HepG2 (cell line): ENCODE results near the gene OPRL1. TPM values are rescaled to one million over a fixed set of nuclear protein-coding genes. Genes with fewer than 3 reads are reported as not detected.

Experiments used
- AKAP8 ChIP-seq: sonication (generic); formaldehyde crosslinking; IDR thresholded peaks from 2 replicates; pipeline ENCODE4 v1.5.1; 2020; ENCODE audit warnings: mild to moderate bottlenecking, missing genetic modification reagents
- ATF7 ChIP-seq, 2 experiments: fragments of 450-650 bp in 1 of 2; sonication (generic) in 1 of 2; formaldehyde crosslinking in 1 of 2; IDR thresholded peaks; 2 replicates each; pipeline versions ENCODE4 v1.4.0 to v1.6.1; 2016 to 2020; ENCODE audit warnings: antibody characterized with exemption in 1 of 2, mild to moderate bottlenecking in 1 of 2, missing genetic modification reagents in 1 of 2
- BHLHE40 ChIP-seq: IDR thresholded peaks from 2 replicates; pipeline ENCODE4 v1.6.1; 2011; ENCODE audit warnings: low read length, improper control_type of control experiment
- CCAR2 ChIP-seq: fragments of 200-400 bp; formaldehyde crosslinking; optimal IDR thresholded peaks from 2 replicates; pipeline ENCODE3; 2018; ENCODE audit warnings: low read depth, mild to moderate bottlenecking, low read length, moderate library complexity
- CSRNP1 ChIP-seq: sonication (generic); formaldehyde crosslinking; IDR thresholded peaks from 2 replicates; pipeline ENCODE4 v1.8.1; 2023; ENCODE audit warnings: mild to moderate bottlenecking, missing genetic modification reagents
- DR1 ChIP-seq: sonication (generic); formaldehyde crosslinking; IDR thresholded peaks from 2 replicates; pipeline ENCODE4 v1.8.0; 2021; ENCODE audit warnings: mild to moderate bottlenecking, missing genetic modification reagents, inconsistent platforms
- HNF4A ChIP-seq: sonication (generic); formaldehyde crosslinking; IDR thresholded peaks from 2 replicates; pipeline ENCODE4 v1.4.0; 2020; ENCODE audit warnings: missing genetic modification reagents
- HNRNPK ChIP-seq: fragments of 200-400 bp; formaldehyde crosslinking; IDR thresholded peaks from 2 replicates; pipeline ENCODE4 v1.6.1; 2018; ENCODE audit warnings: low read length, low read depth, moderate library complexity, mild to moderate bottlenecking; ENCODE audit not compliant: poor library complexity, severe bottlenecking
- SRSF1 ChIP-seq: fragments of 200-400 bp; formaldehyde crosslinking; optimal IDR thresholded peaks from 2 replicates; pipeline ENCODE3; 2017; ENCODE audit warnings: mild to moderate bottlenecking, low read depth, low read length, moderate library complexity
- ZBTB38 ChIP-seq: sonication (generic); formaldehyde crosslinking; IDR thresholded peaks from 2 replicates; pipeline ENCODE4 v1.5.1; 2020; ENCODE audit warnings: mild to moderate bottlenecking, missing genetic modification reagents
- ZNF343 ChIP-seq: sonication (generic); formaldehyde crosslinking; IDR thresholded peaks from 2 replicates; pipeline ENCODE4 v1.4.0; 2020; ENCODE audit warnings: mild to moderate bottlenecking, missing genetic modification reagents
- ZNF460 ChIP-seq: sonication (generic); formaldehyde crosslinking; IDR thresholded peaks from 2 replicates; pipeline ENCODE4 v1.5.1; 2020; ENCODE audit warnings: missing genetic modification reagents, mild to moderate bottlenecking, borderline replicate concordance
- ZNF543 ChIP-seq: sonication (generic); formaldehyde crosslinking; IDR thresholded peaks from 2 replicates; pipeline ENCODE4 v1.4.0; 2020; ENCODE audit warnings: mild to moderate bottlenecking, missing genetic modification reagents
- ZNF556 ChIP-seq: sonication (generic); formaldehyde crosslinking; IDR thresholded peaks from 2 replicates; pipeline ENCODE4 v1.4.0; 2020; ENCODE audit warnings: mild to moderate bottlenecking, missing genetic modification reagents, borderline replicate concordance
- ZNF792 ChIP-seq: IDR thresholded peaks from 2 replicates; pipeline ENCODE4 v1.6.1; 2016
- polyA plus RNA-seq, 8 experiments: library from polyadenylated mRNA; depleted of rRNA in 3 of 8; stranded (reverse) in 7 of 8; unstranded in 1 of 8; fragments of >200 nt; fragmentation: Illumina TruSeq in 4 of 8; extraction: Trizol in 4 of 8; gene quantifications; 2 replicates each; pipeline versions ENCODE4 v1.2.1 to v1.2.3, GENCODE V29; 2011 to 2016; ENCODE audit warnings: low read depth in 4 of 8, missing spikeins in 1 of 8, mixed read lengths in 1 of 8; ENCODE audit not compliant: insufficient read depth in 1 of 8
- total RNA-seq, 5 experiments: library from RNA; depleted of rRNA; stranded (reverse); fragments of >200 nt; fragmentation: Illumina TruSeq; extraction: Trizol; gene quantifications; 2 replicates each; pipeline ENCODE4 v1.2.3, GENCODE V29; 2016; ENCODE audit warnings: low read depth in 1 of 5
- TF ChIP-seq, protein P1 (sequence below): sonication (generic); formaldehyde crosslinking; IDR thresholded peaks from 2 replicates; pipeline ENCODE4 v1.4.0; 2020; ENCODE audit warnings: mild to moderate bottlenecking, missing genetic modification reagents, borderline replicate concordance
- TF ChIP-seq, protein P2 (sequence below): sonication (generic); formaldehyde crosslinking; IDR thresholded peaks from 2 replicates; pipeline ENCODE4 v1.4.0; 2020; ENCODE audit warnings: missing genetic modification reagents, mild to moderate bottlenecking, borderline replicate concordance
- TF ChIP-seq, protein P3 (sequence below): sonication (generic); formaldehyde crosslinking; IDR thresholded peaks from 2 replicates; pipeline ENCODE4 v1.5.0; 2020; ENCODE audit warnings: missing genetic modification reagents, mild to moderate bottlenecking, borderline replicate concordance
- TF ChIP-seq, protein P4 (sequence below): sonication (generic); formaldehyde crosslinking; IDR thresholded peaks from 2 replicates; pipeline ENCODE4 v1.8.0; 2022; ENCODE audit warnings: mild to moderate bottlenecking, missing genetic modification reagents, moderate library complexity

Gene OPRL1
- total and polyA plus RNA-seq, 2 of the 13 experiments (the other 11 are each of a cell fraction or from before 2014, with no cell fraction given): 0.35 to 0.71 TPM

- peak; percentile 77 for TF ChIP-seq ZBTB38 (CRISPR knock-in tag)
- 0 out of 2 replicates have a peak, but pooled peaks have one; percentile 16 for TF ChIP-seq DR1 (CRISPR knock-in tag)
- TF ChIP-seq SRSF1: peak; percentile 46
- TF ChIP-seq ATF7 (IDR thresholded peaks at IDR 0.05): no peak
- 0 out of 2 replicates have a peak, but pooled peaks have one; percentile 37 for TF ChIP-seq ATF7 (CRISPR knock-in tag; IDR thresholded peaks at IDR 0.05)
- no peak for TF ChIP-seq BHLHE40
- no peak for TF ChIP-seq CCAR2
- TF ChIP-seq HNRNPK: peak; percentile 49
- TF ChIP-seq ZNF460 (CRISPR knock-in tag): no peak
- TF ChIP-seq CSRNP1 (CRISPR knock-in tag): 0 out of 2 replicates have a peak, but pooled peaks have one; percentile 37
- TF ChIP-seq ZNF792 (CRISPR knock-in tag): no peak
- 0 out of 2 replicates have a peak, but pooled peaks have one; percentile 14 for TF ChIP-seq ZNF556 (CRISPR knock-in tag)
- TF ChIP-seq, protein P1, sequence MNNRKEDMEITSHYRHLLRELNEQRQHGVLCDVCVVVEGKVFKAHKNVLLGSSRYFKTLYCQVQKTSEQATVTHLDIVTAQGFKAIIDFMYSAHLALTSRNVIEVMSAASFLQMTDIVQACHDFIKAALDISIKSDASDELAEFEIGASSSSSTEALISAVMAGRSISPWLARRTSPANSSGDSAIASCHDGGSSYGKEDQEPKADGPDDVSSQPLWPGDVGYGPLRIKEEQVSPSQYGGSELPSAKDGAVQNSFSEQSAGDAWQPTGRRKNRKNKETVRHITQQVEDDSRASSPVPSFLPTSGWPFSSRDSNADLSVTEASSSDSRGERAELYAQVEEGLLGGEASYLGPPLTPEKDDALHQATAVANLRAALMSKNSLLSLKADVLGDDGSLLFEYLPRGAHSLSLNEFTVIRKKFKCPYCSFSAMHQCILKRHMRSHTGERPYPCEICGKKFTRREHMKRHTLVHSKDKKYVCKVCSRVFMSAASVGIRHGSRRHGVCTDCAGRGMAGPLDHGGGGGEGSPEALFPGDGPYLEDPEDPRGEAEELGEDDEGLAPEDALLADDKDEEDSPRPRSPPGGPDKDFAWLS (CRISPR knock-in tag): peak; percentile 35; the same call in 1 of the 2 replicates
- TF ChIP-seq, protein P2, sequence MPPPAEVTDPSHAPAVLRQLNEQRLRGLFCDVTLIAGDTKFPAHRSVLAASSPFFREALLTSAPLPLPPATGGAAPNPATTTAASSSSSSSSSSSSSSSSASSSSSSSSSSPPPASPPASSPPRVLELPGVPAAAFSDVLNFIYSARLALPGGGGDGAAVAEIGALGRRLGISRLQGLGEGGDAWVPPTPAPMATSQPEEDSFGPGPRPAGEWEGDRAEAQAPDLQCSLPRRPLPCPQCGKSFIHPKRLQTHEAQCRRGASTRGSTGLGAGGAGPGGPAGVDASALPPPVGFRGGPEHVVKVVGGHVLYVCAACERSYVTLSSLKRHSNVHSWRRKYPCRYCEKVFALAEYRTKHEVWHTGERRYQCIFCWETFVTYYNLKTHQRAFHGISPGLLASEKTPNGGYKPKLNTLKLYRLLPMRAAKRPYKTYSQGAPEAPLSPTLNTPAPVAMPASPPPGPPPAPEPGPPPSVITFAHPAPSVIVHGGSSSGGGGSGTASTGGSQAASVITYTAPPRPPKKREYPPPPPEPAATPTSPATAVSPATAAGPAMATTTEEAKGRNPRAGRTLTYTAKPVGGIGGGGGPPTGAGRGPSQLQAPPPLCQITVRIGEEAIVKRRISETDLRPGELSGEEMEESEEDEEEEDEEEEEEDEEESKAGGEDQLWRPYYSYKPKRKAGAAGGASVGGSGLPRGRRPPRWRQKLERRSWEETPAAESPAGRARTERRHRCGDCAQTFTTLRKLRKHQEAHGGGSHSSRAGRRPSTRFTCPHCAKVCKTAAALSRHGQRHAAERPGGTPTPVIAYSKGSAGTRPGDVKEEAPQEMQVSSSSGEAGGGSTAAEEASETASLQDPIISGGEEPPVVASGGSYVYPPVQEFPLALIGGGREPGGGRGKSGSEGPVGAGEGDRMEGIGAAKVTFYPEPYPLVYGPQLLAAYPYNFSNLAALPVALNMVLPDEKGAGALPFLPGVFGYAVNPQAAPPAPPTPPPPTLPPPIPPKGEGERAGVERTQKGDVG (CRISPR knock-in tag): 0 out of 2 replicates have a peak, but pooled peaks have one; percentile 8
- no peak for TF ChIP-seq ZNF543 (CRISPR knock-in tag)
- 0 out of 2 replicates have a peak, but pooled peaks have one; percentile 57 for TF ChIP-seq AKAP8
- TF ChIP-seq, protein P3, sequence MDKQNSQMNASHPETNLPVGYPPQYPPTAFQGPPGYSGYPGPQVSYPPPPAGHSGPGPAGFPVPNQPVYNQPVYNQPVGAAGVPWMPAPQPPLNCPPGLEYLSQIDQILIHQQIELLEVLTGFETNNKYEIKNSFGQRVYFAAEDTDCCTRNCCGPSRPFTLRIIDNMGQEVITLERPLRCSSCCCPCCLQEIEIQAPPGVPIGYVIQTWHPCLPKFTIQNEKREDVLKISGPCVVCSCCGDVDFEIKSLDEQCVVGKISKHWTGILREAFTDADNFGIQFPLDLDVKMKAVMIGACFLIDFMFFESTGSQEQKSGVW (CRISPR knock-in tag): no peak
- TF ChIP-seq ZNF343: 0 out of 2 replicates have a peak, but pooled peaks have one; percentile 34
- TF ChIP-seq, protein P4, sequence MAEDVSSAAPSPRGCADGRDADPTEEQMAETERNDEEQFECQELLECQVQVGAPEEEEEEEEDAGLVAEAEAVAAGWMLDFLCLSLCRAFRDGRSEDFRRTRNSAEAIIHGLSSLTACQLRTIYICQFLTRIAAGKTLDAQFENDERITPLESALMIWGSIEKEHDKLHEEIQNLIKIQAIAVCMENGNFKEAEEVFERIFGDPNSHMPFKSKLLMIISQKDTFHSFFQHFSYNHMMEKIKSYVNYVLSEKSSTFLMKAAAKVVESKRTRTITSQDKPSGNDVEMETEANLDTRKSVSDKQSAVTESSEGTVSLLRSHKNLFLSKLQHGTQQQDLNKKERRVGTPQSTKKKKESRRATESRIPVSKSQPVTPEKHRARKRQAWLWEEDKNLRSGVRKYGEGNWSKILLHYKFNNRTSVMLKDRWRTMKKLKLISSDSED (CRISPR knock-in tag): peak; percentile 38; the same call in 1 of the 2 replicates
- TF ChIP-seq HNF4A (CRISPR knock-in tag): no peak
Observed at GRCh38 chr20:64038565-64039292, 41.2 kb upstream of the OPRL1 start (continued).
